ENCODE results near the gene PAX3.

Gene PAX3

DNA sequence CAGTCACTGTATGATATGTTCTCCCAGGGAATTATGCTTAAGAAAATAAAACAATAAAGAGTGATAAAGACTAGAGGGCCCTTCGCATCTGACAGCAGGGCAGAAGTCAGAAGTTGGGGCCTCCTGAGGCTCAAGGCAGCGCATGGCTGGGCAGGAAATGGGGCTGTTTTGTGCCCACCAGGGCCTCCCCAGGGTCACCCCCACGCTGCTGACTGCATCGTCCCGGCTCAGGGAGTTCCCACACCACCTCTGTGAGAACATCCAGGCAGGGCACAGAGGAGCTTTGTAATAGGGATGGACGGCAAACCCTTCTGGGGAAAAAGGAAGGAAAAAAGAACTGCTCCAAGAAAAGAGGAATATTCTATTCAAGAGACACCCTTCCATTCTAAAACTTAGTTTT is 41.2 kb downstream of the PAX3 start:
- no peak for TF ChIP-seq TEAD4 (IDR thresholded peaks at IDR 0.05)
- TF ChIP-seq, protein P1, sequence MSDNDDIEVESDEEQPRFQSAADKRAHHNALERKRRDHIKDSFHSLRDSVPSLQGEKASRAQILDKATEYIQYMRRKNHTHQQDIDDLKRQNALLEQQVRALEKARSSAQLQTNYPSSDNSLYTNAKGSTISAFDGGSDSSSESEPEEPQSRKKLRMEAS (IDR thresholded peaks at IDR 0.05) = no peak
- TF ChIP-seq, protein P2, sequence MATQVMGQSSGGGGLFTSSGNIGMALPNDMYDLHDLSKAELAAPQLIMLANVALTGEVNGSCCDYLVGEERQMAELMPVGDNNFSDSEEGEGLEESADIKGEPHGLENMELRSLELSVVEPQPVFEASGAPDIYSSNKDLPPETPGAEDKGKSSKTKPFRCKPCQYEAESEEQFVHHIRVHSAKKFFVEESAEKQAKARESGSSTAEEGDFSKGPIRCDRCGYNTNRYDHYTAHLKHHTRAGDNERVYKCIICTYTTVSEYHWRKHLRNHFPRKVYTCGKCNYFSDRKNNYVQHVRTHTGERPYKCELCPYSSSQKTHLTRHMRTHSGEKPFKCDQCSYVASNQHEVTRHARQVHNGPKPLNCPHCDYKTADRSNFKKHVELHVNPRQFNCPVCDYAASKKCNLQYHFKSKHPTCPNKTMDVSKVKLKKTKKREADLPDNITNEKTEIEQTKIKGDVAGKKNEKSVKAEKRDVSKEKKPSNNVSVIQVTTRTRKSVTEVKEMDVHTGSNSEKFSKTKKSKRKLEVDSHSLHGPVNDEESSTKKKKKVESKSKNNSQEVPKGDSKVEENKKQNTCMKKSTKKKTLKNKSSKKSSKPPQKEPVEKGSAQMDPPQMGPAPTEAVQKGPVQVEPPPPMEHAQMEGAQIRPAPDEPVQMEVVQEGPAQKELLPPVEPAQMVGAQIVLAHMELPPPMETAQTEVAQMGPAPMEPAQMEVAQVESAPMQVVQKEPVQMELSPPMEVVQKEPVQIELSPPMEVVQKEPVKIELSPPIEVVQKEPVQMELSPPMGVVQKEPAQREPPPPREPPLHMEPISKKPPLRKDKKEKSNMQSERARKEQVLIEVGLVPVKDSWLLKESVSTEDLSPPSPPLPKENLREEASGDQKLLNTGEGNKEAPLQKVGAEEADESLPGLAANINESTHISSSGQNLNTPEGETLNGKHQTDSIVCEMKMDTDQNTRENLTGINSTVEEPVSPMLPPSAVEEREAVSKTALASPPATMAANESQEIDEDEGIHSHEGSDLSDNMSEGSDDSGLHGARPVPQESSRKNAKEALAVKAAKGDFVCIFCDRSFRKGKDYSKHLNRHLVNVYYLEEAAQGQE (IDR thresholded peaks at IDR 0.05; ENCODE audit: low read depth) = no peak
- no peak for TF ChIP-seq EGR1 (IDR thresholded peaks at IDR 0.05)
- no peak for TF ChIP-seq ZBTB7A (IDR thresholded peaks at IDR 0.05; ENCODE audit: low read depth)

DNA sequence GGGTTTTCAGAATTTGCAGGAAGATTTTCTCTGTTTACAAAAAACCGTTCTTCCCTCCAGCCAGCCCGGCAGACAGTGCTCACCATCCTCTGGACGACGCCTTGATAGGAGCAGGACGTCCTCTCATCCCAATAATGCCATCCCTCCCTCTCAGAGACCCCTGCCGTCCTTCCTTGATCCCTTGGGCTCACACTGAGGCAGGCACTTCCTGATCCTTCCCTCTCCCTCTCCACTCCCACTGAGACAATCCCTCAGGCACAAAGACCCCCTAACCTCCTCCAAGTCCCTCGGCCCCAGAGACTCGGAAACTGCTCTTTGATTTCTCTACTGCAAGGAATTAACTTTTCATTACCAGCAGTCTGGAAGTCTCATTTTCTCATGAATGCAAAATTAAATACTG is 42.5 kb downstream of the PAX3 start:
- no peak for TF ChIP-seq TEAD4 (IDR thresholded peaks at IDR 0.05)
- no peak for TF ChIP-seq ZBTB7A (IDR thresholded peaks at IDR 0.05; ENCODE audit: low read depth)
- no peak for TF ChIP-seq YY1 (IDR thresholded peaks at IDR 0.05; ENCODE audit: low read depth)
- TF ChIP-seq, protein P3, sequence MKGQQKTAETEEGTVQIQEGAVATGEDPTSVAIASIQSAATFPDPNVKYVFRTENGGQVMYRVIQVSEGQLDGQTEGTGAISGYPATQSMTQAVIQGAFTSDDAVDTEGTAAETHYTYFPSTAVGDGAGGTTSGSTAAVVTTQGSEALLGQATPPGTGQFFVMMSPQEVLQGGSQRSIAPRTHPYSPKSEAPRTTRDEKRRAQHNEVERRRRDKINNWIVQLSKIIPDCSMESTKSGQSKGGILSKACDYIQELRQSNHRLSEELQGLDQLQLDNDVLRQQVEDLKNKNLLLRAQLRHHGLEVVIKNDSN (IDR thresholded peaks at IDR 0.05) = no peak
- TF ChIP-seq, protein P2 (IDR thresholded peaks at IDR 0.05; ENCODE audit: low read depth) = no peak
- no peak for TF ChIP-seq RAD21 (IDR thresholded peaks at IDR 0.05; ENCODE audit: low read depth)
- no peak for TF ChIP-seq CREB1 (IDR thresholded peaks at IDR 0.05; ENCODE audit: low read depth)
- no peak for TF ChIP-seq EGR1 (IDR thresholded peaks at IDR 0.05)
- TF ChIP-seq, protein P1 (IDR thresholded peaks at IDR 0.05) = no peak
- no peak for TF ChIP-seq TAF1 (IDR thresholded peaks at IDR 0.05; ENCODE audit: low read depth)
- no peak for TF ChIP-seq TCF12 (IDR thresholded peaks at IDR 0.05; ENCODE audit: low read depth)
- TF ChIP-seq NFIC (IDR thresholded peaks at IDR 0.05) = no peak

DNA sequence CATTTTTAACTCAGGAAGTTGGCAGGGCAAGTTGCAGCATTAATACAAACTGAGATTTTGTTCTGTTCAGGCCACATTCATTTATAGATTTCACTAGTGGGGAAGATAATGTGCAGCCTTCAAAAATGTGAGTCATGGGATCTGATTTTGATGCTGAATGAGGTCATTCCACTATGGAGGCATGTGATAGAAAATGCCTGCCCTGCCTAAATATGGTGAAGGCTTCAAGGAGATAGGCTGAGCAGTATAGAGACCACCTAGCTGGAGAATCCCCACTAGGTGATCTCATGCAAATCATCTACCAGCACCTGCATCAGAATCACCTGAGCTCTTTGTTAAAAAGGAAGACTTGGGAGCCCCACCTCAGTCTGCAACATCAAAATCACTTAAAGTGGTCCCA is 43.7 kb downstream of the PAX3 start:
- TF ChIP-seq EGR1 (IDR thresholded peaks at IDR 0.05) (no peak), EP300 (IDR thresholded peaks at IDR 0.05; ENCODE audit: borderline replicate concordance) (no peak), YY1 (IDR thresholded peaks at IDR 0.05; ENCODE audit: low read depth) (no peak), FOXM1 (IDR thresholded peaks at IDR 0.05; ENCODE audit: borderline replicate concordance, low read depth) (no peak)
- TF ChIP-seq, protein P3 (IDR thresholded peaks at IDR 0.05) = no peak
- TF ChIP-seq, protein P2 (IDR thresholded peaks at IDR 0.05; ENCODE audit: low read depth) = no peak

DNA sequence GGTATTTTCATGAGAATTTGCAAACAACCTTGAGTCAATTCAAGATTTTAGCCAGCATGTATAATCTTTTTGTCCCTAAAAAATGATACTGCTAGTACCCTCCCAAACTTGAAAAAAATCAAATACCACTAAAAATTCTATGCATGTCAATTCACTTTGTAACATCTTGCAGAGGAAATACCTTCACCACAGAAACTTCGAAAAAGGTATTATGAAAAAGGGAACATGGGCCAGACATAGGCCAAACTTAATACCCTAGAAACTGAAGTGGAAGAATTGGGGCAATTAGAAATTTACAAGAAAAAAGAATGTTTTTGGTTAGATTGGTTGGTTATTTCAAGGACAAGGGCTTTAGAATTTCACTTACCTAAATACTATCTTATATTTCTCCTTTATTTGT is 48.5 kb downstream of the PAX3 start:
- TF ChIP-seq CEBPB (IDR thresholded peaks at IDR 0.05) (no peak), RAD21 (IDR thresholded peaks at IDR 0.05; ENCODE audit: low read depth) (no peak), CREB1 (IDR thresholded peaks at IDR 0.05; ENCODE audit: low read depth) (no peak), TAF1 (IDR thresholded peaks at IDR 0.05; ENCODE audit: low read depth) (no peak), FOXM1 (IDR thresholded peaks at IDR 0.05; ENCODE audit: borderline replicate concordance, low read depth) (no peak), EP300 (IDR thresholded peaks at IDR 0.05; ENCODE audit: borderline replicate concordance) (no peak), YY1 (IDR thresholded peaks at IDR 0.05; ENCODE audit: low read depth) (no peak), NFIC (IDR thresholded peaks at IDR 0.05) (no peak), EGR1 (IDR thresholded peaks at IDR 0.05) (no peak), TEAD4 (IDR thresholded peaks at IDR 0.05) (no peak), TCF12 (IDR thresholded peaks at IDR 0.05; ENCODE audit: low read depth) (no peak), ZBTB7A (IDR thresholded peaks at IDR 0.05; ENCODE audit: low read depth) (no peak)
- TF ChIP-seq, protein P3 (IDR thresholded peaks at IDR 0.05) = no peak
- TF ChIP-seq, protein P1 (IDR thresholded peaks at IDR 0.05) = no peak
- TF ChIP-seq, protein P2 (IDR thresholded peaks at IDR 0.05; ENCODE audit: low read depth) = no peak
